Measurements from ENCODE around the gene ENPP1.

ENPP1 gene

GRCh38 chr6:131807644-131808459 is at the start of gene ENPP1:
Gene ENPP1 (plus strand): TSS chr6:131808020. CDS start chr6:131808036, 16 bp downstream.
- DNase-seq: peak; percentile 53

- no peak for DNase-seq
Measured at GRCh38 chr6:131758920-131759319, 48.9 kb upstream of the ENPP1 start.

GRCh38 chr6:131761060-131761761 is 46.6 kb upstream of the ENPP1 start:
- DNase-seq: no peak

GRCh38 chr6:131761762-131762067 is 46.1 kb upstream of the ENPP1 start:
- DNase-seq: no peak

- DNase-seq: no peak
Measured at GRCh38 chr6:131762984-131763383, 44.8 kb upstream of the ENPP1 start.

- no peak for DNase-seq
Measured at GRCh38 chr6:131763749-131764148, 44.1 kb upstream of the ENPP1 start.

- DNase-seq: no peak
Measured at GRCh38 chr6:131764350-131764749, 43.5 kb upstream of the ENPP1 start.

GRCh38 chr6:131765081-131765803 is 42.6 kb upstream of the ENPP1 start:
- no peak for DNase-seq

- no peak for DNase-seq
Measured at GRCh38 chr6:131765804-131766135, 42.0 kb upstream of the ENPP1 start.

GRCh38 chr6:131766631-131767030 is 41.2 kb upstream of the ENPP1 start:
- no peak for DNase-seq

GRCh38 chr6:131768964-131769363 is 38.9 kb upstream of the ENPP1 start:
- DNase-seq: no peak

GRCh38 chr6:131769385-131770141 is 38.3 kb upstream of the ENPP1 start:
- no peak for DNase-seq

- no peak for DNase-seq
Measured at GRCh38 chr6:131770776-131771175, 37.0 kb upstream of the ENPP1 start.

GRCh38 chr6:131773284-131773950 is 34.4 kb upstream of the ENPP1 start:
- DNase-seq: no peak

GRCh38 chr6:131775886-131776285 is 31.9 kb upstream of the ENPP1 start:
- no peak for DNase-seq

- DNase-seq: no peak
Measured at GRCh38 chr6:131776985-131777384, 30.8 kb upstream of the ENPP1 start.

- no peak for DNase-seq
Measured at GRCh38 chr6:131778169-131778568, 29.7 kb upstream of the ENPP1 start.

GRCh38 chr6:131779304-131779703 is 28.5 kb upstream of the ENPP1 start:
- DNase-seq: no peak

GRCh38 chr6:131780600-131780999 is 27.2 kb upstream of the ENPP1 start:
- no peak for DNase-seq

GRCh38 chr6:131781687-131782086 is 26.1 kb upstream of the ENPP1 start:
- no peak for DNase-seq

GRCh38 chr6:131782764-131783163 is 25.1 kb upstream of the ENPP1 start:
- DNase-seq: no peak

- no peak for DNase-seq
Measured at GRCh38 chr6:131784561-131784960, 23.3 kb upstream of the ENPP1 start.

- no peak for DNase-seq
Measured at GRCh38 chr6:131787079-131787478, 20.7 kb upstream of the ENPP1 start.

All from CD4-positive, alpha-beta T cell treated with Interleukin-6 for 4 hours (primary cell).